ENCODE results near the gene GTSE1. TPM values are rescaled to one million over a fixed set of nuclear protein-coding genes. Genes with fewer than 3 reads are reported as not detected.
"Not testable (repeated sequence)": the region's sequence is repeated elsewhere in the genome, so short reads cannot be mapped to it uniquely, and the experiment has no call there.

The GTSE1 gene
- total and polyA plus RNA-seq, 4 experiments from 2014 or later, result 0.64 TPM; not detected in 3

GRCh38 chr22:46264520-46264919, 32.1 kb upstream of the GTSE1 start:
- H3K9me3 Mint-ChIP-seq; H3K9me3 ChIP-seq (ENCODE audit: control insufficient read depth in 1 of 2, low read length in 2 of 2); CTCF ChIA-PET (ENCODE audit: partially characterized antibody); H3K36me3 Mint-ChIP-seq; H3K27ac Mint-ChIP-seq; H3K36me3 ChIP-seq (ENCODE audit: insufficient read depth, low read length); DNase-seq; H3K4me3 ChIP-seq (ENCODE audit: low read length in 2 of 2); POLR2A ChIA-PET (ENCODE audit: partially characterized antibody); intact Hi-C loops (cut with micrococcal nuclease); H3K27ac ChIP-seq (ENCODE audit: low read depth, low read length): not testable (repeated sequence)
- peaks cover 7 to 27% (median 11%) of the 10 kb centered on the region in 4 donors for H3K4me1 Mint-ChIP-seq
- Histone ChIP-seq H3K27me3 (ENCODE audit: insufficient read depth, low read length) (peaks cover 17% of the 10 kb centered on the region), H3K4me1 (ENCODE audit: insufficient read depth, low read length) (peaks cover 11% of the 10 kb centered on the region)
- peak overlapping the region in 1 of 8 donors; percentile 20 for H3K4me3 Mint-ChIP-seq
- peaks cover 36 to 45% of the 10 kb centered on the region in 2 donors for H3K27me3 Mint-ChIP-seq

- intact Hi-C loops (cut with micrococcal nuclease); POLR2A ChIA-PET (ENCODE audit: partially characterized antibody); H3K27ac ChIP-seq (ENCODE audit: low read depth, low read length); H3K9me3 ChIP-seq (ENCODE audit: control insufficient read depth in 1 of 2, low read length in 2 of 2); H3K36me3 ChIP-seq (ENCODE audit: insufficient read depth, low read length); H3K9me3 Mint-ChIP-seq; DNase-seq; H3K36me3 Mint-ChIP-seq; H3K27ac Mint-ChIP-seq; H3K4me3 Mint-ChIP-seq; H3K4me3 ChIP-seq (ENCODE audit: low read length in 2 of 2): not testable (repeated sequence)
- Mint-ChIP-seq H3K4me1 (peaks cover 9 to 32% (median 15%) of the 10 kb centered on the region in 4 donors), H3K27me3 (peaks cover 27 to 34% of the 10 kb centered on the region in 2 donors)
- CTCF ChIA-PET (ENCODE audit: partially characterized antibody), result interaction anchor here (1.4 kb wide), 1 partner anchor 30 kb away, joined by 3 read pairs; no protein-coding TSS in a partner anchor
- peaks cover 11% of the 10 kb centered on the region for H3K4me1 ChIP-seq (ENCODE audit: insufficient read depth, low read length)
- H3K27me3 ChIP-seq (ENCODE audit: insufficient read depth, low read length), result peaks cover 17% of the 10 kb centered on the region
Observed at GRCh38 chr22:46265627-46266026, 31.0 kb upstream of the GTSE1 start.

- ChIA-PET POLR2A (ENCODE audit: partially characterized antibody) (interaction anchor here (1.0 to 3.3 kb wide), 4 partner anchors 9 to 29 kb away, joined by 3 to 25 read pairs (median 9); partner anchors contain the start of genes CDPF1 and GTSE1), CTCF (ENCODE audit: partially characterized antibody) (interaction anchor here (0.8 to 1.1 kb wide), 3 partner anchors 19 to 146 kb away, joined by 3 to 4 read pairs (median 3); no protein-coding TSS in a partner anchor)
- intact Hi-C loops (cut with micrococcal nuclease), result loop anchor here (1.0 kb wide), 1 partner anchor 17 kb away; the partner anchor contains the start of gene CDPF1
- Mint-ChIP-seq H3K4me3 (peak within 1 kb of the TSS; percentile 86 to 95 (median 91)), H3K4me1 (peaks cover 9 to 32% (median 15%) of the 10 kb centered on the region in 4 donors), H3K27me3 (peaks cover 12 to 18% of the 10 kb centered on the region in 2 donors), H3K36me3 (peaks cover 0 to 3% of the 10 kb centered on the region in 2 donors), H3K9me3 (peaks cover 0 to 4% (median under 1%) of the 10 kb centered on the region in 8 donors), H3K27ac (peak within 1 kb of the TSS; percentile 16 to 82 (median 69))
- no peaks in the 10 kb centered on the region for H3K36me3 ChIP-seq (ENCODE audit: insufficient read depth, low read length)
- no peaks in the 10 kb centered on the region for H3K9me3 ChIP-seq (ENCODE audit: control insufficient read depth in 1 of 2, low read length in 2 of 2)
- H3K27ac ChIP-seq (ENCODE audit: low read depth, low read length), result peak within 1 kb of the TSS; percentile 18
- H3K27me3 ChIP-seq (ENCODE audit: insufficient read depth, low read length), result peaks cover 6% of the 10 kb centered on the region
- peak within 1 kb of the TSS in 1 of 2 donors; percentile 49 for H3K4me3 ChIP-seq (ENCODE audit: low read length in 2 of 2)
- peak; percentile 22 to 59 (median 26) for DNase-seq
- peaks cover 11% of the 10 kb centered on the region for H3K4me1 ChIP-seq (ENCODE audit: insufficient read depth, low read length)
Observed at GRCh38 chr22:46267431-46268279, 29.0 kb upstream of the GTSE1 start, which contains the start of gene TTC38. TTC38 (plus strand) TSS chr22:46268008; CDS start chr22:46268040, 32 bp downstream.

- H3K27ac ChIP-seq (ENCODE audit: low read depth, low read length), result no peak overlapping the region
- H3K4me1 Mint-ChIP-seq, result peaks cover 9 to 27% (median 15%) of the 10 kb centered on the region in 4 donors
- H3K4me3 Mint-ChIP-seq, result peak overlapping the region in 5 of 8 donors; percentile 60 to 91 (median 66)
- H3K36me3 ChIP-seq (ENCODE audit: insufficient read depth, low read length), result no peaks in the 10 kb centered on the region
- H3K9me3 Mint-ChIP-seq, result peaks cover 0 to 4% (median under 1%) of the 10 kb centered on the region in 8 donors
- H3K27ac Mint-ChIP-seq, result peak overlapping the region in 2 of 7 donors; percentile 43 to 81
- no peak for DNase-seq
- H3K4me1 ChIP-seq (ENCODE audit: insufficient read depth, low read length), result peaks cover 11% of the 10 kb centered on the region
- POLR2A ChIA-PET (ENCODE audit: partially characterized antibody), result interaction anchor here (3.3 kb wide), 1 partner anchor 19 kb away, joined by 25 read pairs; the partner anchor contains the start of gene CDPF1
- CTCF ChIA-PET (ENCODE audit: partially characterized antibody), result interaction anchor here (1.4 kb wide), 1 partner anchor 27 kb away, joined by 4 read pairs; no protein-coding TSS in a partner anchor
- no peaks in the 10 kb centered on the region for H3K9me3 ChIP-seq (ENCODE audit: control insufficient read depth in 1 of 2, low read length in 2 of 2)
- H3K4me3 ChIP-seq (ENCODE audit: low read length in 2 of 2), result no peak overlapping the region
- H3K27me3 ChIP-seq (ENCODE audit: insufficient read depth, low read length), result peaks cover 6% of the 10 kb centered on the region
- peaks cover 1 to 4% of the 10 kb centered on the region in 2 donors for H3K27me3 Mint-ChIP-seq
- intact Hi-C loops (cut with micrococcal nuclease), result no loop called here
- H3K36me3 Mint-ChIP-seq, result peaks cover 3 to 7% of the 10 kb centered on the region in 2 donors
Observed at GRCh38 chr22:46269564-46269963, 27.1 kb upstream of the GTSE1 start.

GRCh38 chr22:46272196-46272595, 24.5 kb upstream of the GTSE1 start:
- no peak overlapping the region for H3K4me3 Mint-ChIP-seq
- intact Hi-C loops (cut with micrococcal nuclease), result no loop called here
- H3K27ac ChIP-seq (ENCODE audit: low read depth, low read length), result no peak overlapping the region
- H3K4me1 Mint-ChIP-seq, result peaks cover 7 to 24% (median 13%) of the 10 kb centered on the region in 4 donors
- peaks cover 14 to 22% of the 10 kb centered on the region in 2 donors for H3K36me3 Mint-ChIP-seq
- H3K27ac Mint-ChIP-seq, result no peak overlapping the region
- H3K9me3 Mint-ChIP-seq, result peaks cover 0 to 2% (median 0%) of the 10 kb centered on the region in 8 donors
- H3K27me3 ChIP-seq (ENCODE audit: insufficient read depth, low read length), result no peaks in the 10 kb centered on the region
- ChIA-PET CTCF (ENCODE audit: partially characterized antibody) (interaction anchor here (1.0 kb wide), 1 partner anchor 22 kb away, joined by 3 read pairs; the partner anchor contains the start of gene CDPF1), POLR2A (ENCODE audit: partially characterized antibody) (no interaction called here)
- H3K9me3 ChIP-seq (ENCODE audit: control insufficient read depth in 1 of 2, low read length in 2 of 2), result no peaks in the 10 kb centered on the region
- no peak overlapping the region for H3K4me3 ChIP-seq (ENCODE audit: low read length in 2 of 2)
- H3K27me3 Mint-ChIP-seq, result no peaks in the 10 kb centered on the region
- DNase-seq, result no peak
- peaks cover 9% of the 10 kb centered on the region for H3K4me1 ChIP-seq (ENCODE audit: insufficient read depth, low read length)
- no peaks in the 10 kb centered on the region for H3K36me3 ChIP-seq (ENCODE audit: insufficient read depth, low read length)

GRCh38 chr22:46272762-46273431, 23.8 kb upstream of the GTSE1 start:
- ChIA-PET POLR2A (ENCODE audit: partially characterized antibody) (no interaction called here), CTCF (ENCODE audit: partially characterized antibody) (interaction anchor here (1.0 kb wide), 1 partner anchor 22 kb away, joined by 3 read pairs; the partner anchor contains the start of gene CDPF1)
- Mint-ChIP-seq H3K4me1 (peaks cover 5 to 18% (median 7%) of the 10 kb centered on the region in 4 donors), H3K27ac (no peak overlapping the region), H3K9me3 (peaks cover 0 to 2% (median 0%) of the 10 kb centered on the region in 8 donors), H3K36me3 (peaks cover 13 to 23% of the 10 kb centered on the region in 2 donors), H3K4me3 (no peak overlapping the region), H3K27me3 (no peaks in the 10 kb centered on the region)
- H3K27ac ChIP-seq (ENCODE audit: low read depth, low read length), result no peak overlapping the region
- DNase-seq, result no peak
- H3K4me1 ChIP-seq (ENCODE audit: insufficient read depth, low read length), result peaks cover 6% of the 10 kb centered on the region
- intact Hi-C loops (cut with micrococcal nuclease), result no loop called here
- H3K27me3 ChIP-seq (ENCODE audit: insufficient read depth, low read length), result no peaks in the 10 kb centered on the region
- no peak overlapping the region for H3K4me3 ChIP-seq (ENCODE audit: low read length in 2 of 2)
- H3K36me3 ChIP-seq (ENCODE audit: insufficient read depth, low read length), result no peaks in the 10 kb centered on the region
- no peaks in the 10 kb centered on the region for H3K9me3 ChIP-seq (ENCODE audit: control insufficient read depth in 1 of 2, low read length in 2 of 2)
